Activated CD4-positive, alpha-beta T cell treated with anti-CD3 and anti-CD28 coated beads for 4 hours (primary cell): ENCODE measurements around the gene RFC1.
"Not testable (repeated sequence)": the region's sequence is repeated elsewhere in the genome, so short reads cannot be mapped to it uniquely, and the experiment has no call there.

ENCODE experiments used
- DNase-seq, 2 donors: peaks; one replicate each; pipeline ENCODE4 v3.0.0-alpha.2; 2020

The RFC1 gene

DNA sequence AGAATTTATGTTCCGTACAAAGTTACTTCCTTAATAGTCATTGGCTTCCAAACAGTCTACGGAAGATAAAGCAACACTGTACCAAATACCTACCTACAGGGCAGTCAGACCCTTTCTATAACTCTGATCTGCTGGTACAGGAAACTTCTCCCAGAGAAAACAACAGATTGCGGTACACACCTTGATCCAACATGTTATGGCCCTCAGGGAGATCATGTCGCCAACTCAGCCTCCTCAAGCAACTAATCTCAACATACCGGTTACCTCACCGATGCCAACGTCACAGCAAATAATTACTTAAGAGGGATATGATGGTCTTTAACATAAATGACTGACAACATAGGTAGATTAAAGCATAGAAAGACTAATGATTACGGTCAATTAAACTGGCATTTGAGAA is 70.4 kb downstream of the RFC1 start:
- no peak for DNase-seq

GRCh38 chr4:39292433-39292832 is 73.7 kb downstream of the RFC1 start:
- DNase-seq = not testable (repeated sequence)

- no peak for DNase-seq
These were observed 74.5 kb downstream of the RFC1 start for GRCh38 chr4:39291686-39292085.

GRCh38 chr4:39287223-39287622 is 78.9 kb downstream of the RFC1 start:
- DNase-seq = no peak

DNA sequence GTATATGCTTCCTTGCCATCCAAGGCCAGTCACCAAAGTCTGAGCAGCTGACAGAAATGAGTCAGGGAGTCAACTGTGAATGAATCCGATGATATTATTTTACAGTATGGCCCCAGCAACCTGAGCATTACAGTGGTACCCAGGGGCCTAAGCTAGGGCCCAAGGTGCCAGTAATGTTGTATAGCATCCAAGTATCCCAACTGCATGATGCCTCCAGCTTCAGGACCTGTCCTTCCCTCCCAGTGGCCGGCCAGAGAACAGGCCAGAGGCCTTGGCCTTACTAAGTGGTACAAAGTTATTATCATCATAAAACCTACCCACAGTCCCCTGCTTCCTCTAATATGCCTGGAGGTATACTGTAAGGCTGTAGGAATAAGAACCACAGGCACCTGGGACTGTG is 79.9 kb downstream of the RFC1 start:
- no peak for DNase-seq

- DNase-seq = no peak
These were observed 80.3 kb downstream of the RFC1 start for GRCh38 chr4:39285853-39286252.

DNA sequence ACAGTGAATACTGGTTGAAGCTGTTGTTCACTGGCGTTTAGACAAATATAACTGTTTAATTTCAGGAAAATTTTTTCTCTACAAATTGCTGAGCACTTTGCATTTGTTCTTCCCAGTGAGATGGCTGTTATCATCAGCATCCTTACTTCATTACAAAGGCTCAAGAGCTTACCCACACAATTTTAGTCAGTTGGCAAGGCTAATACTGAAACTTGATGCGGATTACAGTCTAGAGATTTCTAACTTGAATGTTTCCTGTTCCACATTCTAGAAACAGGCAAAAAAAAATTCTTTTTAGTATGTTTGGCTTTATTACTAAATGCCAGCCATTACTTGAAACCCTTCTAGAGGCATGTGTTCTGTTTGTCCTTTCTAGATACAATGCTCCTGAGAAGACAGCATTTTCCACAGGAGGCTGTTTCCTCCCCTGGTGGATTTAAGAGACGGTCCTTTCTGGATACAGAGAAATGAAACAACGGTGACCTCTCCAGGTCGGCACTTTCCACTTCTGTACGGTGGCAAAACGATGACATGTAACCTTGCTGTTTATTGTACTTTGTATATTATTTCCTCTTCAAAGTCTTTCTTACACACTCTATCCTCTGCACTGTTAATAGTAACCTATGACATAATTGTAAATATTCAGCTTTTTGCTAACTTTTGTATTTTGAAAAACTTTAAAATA is 80.9 kb downstream of the RFC1 start:
- DNase-seq = no peak

DNA sequence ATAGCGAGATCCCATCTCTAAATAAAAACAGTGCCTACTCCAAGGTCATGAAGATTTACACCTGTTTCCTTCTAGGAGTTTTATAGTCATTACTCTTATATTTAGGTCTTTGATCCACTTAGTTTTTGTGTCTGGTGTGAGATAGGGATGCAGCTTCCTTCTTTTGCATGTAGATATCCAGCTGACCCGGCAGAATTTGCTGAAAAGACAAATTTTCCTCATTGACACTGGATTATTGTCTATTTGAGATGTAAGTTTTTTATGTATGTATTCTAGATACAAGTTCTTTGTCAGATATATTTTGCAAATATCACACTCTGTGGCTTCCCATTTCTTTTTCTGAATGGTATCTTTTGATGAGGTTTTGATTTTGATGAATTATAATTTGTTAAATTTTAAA is 85.4 kb downstream of the RFC1 start:
- DNase-seq = no peak

- no peak for DNase-seq
These were observed 86.7 kb downstream of the RFC1 start for GRCh38 chr4:39279416-39279815.

GRCh38 chr4:39278476-39278875 is 87.7 kb downstream of the RFC1 start:
- no peak for DNase-seq

- not testable (repeated sequence) for DNase-seq
These were observed 88.5 kb downstream of the RFC1 start for GRCh38 chr4:39277661-39278060.

- no peak for DNase-seq
These were observed 91.7 kb downstream of the RFC1 start for GRCh38 chr4:39274503-39274902.

- no peak for DNase-seq
These were observed 102.3 kb downstream of the RFC1 start for GRCh38 chr4:39263895-39264294.

GRCh38 chr4:39259571-39260330 is 106.4 kb downstream of the RFC1 start:
- no peak for DNase-seq

- no peak for DNase-seq
These were observed 109.7 kb downstream of the RFC1 start for GRCh38 chr4:39256436-39256835.

DNA sequence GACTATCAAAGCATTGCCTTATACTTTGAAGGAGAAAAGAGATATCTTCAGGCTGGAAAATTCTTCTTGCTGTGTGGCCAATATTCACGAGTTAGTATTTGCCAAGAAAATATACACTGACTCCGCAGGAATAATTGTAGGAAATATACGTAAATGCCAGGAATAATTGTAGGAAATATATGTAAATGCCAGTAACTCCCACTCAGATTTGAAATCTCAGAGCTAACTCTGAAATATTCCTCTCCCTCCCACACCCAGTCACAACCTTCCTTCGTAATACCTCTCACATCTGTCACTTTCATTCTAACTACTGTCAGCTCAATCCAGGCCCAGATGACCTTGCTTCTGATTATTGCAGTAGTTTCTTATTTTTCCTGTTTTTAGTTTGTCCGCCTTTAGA is 110.3 kb downstream of the RFC1 start:
- DNase-seq = no peak

GRCh38 chr4:39255266-39255665 is 110.9 kb downstream of the RFC1 start:
- DNase-seq = no peak

DNA sequence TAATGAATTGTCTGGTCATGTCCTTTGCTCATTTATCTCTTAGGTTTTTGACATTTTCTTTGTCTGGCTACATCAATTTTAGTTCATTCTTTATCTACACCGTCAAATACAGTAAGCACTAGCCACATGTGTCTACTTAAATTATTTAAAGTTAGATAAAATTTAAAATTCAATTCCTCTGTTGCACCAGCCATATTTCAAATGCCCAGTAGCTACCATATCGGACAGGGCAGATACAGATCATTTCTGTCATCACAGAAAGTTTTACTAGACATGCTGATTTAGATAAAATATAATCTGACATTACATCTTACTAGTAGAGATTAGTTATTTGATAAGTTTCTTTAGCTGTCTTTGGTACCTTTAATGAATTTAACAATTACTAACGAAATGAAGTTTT is 122.7 kb downstream of the RFC1 start:
- no peak for DNase-seq
